22Rv1 (cell line): ENCODE measurements around the gene DDA1.

ENCODE experiments used
- H3K27ac ChIP-seq: fragments of 450-650 bp; 2 replicates; pipeline ENCODE4 v1.5.1; 2017
- ZFX ChIP-seq: fragments of 450-650 bp; IDR thresholded peaks from 2 replicates; pipeline ENCODE4 v1.6.1; 2017; ENCODE audit warnings: antibody characterized with exemption, borderline replicate concordance
- TF ChIP-seq, protein P1 (sequence below): fragments of 450-650 bp; IDR thresholded peaks from 2 replicates; pipeline ENCODE4 v1.5.1; 2017; ENCODE audit warnings: mild to moderate bottlenecking

Gene DDA1

GRCh38 chr19:17339088-17339741 lies 29.9 kb downstream of the DDA1 start:
- H3K27ac ChIP-seq = peak overlapping the region; percentile 99
- TF ChIP-seq, protein P1, sequence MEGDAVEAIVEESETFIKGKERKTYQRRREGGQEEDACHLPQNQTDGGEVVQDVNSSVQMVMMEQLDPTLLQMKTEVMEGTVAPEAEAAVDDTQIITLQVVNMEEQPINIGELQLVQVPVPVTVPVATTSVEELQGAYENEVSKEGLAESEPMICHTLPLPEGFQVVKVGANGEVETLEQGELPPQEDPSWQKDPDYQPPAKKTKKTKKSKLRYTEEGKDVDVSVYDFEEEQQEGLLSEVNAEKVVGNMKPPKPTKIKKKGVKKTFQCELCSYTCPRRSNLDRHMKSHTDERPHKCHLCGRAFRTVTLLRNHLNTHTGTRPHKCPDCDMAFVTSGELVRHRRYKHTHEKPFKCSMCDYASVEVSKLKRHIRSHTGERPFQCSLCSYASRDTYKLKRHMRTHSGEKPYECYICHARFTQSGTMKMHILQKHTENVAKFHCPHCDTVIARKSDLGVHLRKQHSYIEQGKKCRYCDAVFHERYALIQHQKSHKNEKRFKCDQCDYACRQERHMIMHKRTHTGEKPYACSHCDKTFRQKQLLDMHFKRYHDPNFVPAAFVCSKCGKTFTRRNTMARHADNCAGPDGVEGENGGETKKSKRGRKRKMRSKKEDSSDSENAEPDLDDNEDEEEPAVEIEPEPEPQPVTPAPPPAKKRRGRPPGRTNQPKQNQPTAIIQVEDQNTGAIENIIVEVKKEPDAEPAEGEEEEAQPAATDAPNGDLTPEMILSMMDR = no peak
- no peak for TF ChIP-seq ZFX

- peak overlapping the region; percentile 99 for H3K27ac ChIP-seq
- TF ChIP-seq, protein P1 = peak; percentile 73
- no peak for TF ChIP-seq ZFX
Measured at GRCh38 chr19:17340302-17340870, 31.0 kb downstream of the DDA1 start.

DNA sequence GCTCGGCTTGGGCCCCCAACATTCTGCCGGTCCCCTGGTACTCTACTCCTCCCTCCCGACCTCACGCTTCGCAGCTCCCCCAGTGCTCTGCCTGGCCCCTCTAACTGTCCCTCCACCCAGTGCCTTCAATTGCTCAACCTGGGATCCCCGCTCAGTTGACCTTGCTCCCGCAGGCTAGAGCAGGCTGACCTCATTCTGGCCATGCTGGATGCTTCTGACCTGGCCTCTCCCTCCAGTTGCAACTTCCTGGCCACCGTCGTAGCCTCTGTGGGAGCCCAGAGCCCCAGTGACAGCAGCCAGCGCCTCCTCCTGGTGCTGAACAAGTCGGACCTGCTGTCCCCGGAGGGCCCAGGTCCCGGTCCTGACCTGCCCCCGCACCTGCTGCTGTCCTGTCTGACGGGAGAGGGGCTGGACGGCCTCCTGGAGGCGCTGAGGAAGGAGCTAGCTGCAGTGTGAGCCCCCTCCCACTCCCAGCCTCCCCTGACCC lies 31.6 kb downstream of the DDA1 start:
- no peak for TF ChIP-seq ZFX
- TF ChIP-seq, protein P1 = no peak
- H3K27ac ChIP-seq = peak overlapping the region; percentile 99

- peak overlapping the region; percentile 4; the same call in 1 of the 2 replicates for H3K27ac ChIP-seq
- TF ChIP-seq ZFX = no peak
- TF ChIP-seq, protein P1 = no peak
Measured at GRCh38 chr19:17341386-17341785, 32.0 kb downstream of the DDA1 start.

DNA sequence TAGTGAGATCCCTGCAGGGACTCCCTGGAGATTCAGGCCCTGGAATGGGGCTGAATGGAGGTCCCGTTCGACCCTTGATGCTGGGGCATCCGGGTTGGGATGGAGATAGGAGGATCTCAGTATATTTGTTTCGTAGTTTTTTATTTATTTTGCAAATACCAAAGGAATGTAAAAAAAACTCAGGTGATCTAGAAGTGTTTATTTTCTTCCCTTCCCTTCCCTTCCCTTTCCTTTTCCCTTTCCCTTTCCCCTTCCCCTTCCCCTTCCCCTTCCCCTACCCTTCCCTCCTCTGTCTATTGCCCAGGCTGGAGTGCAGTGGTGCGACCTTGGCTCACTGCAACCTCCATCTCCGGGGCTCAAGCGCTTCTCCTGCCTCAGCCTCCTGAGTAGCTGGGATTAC lies 32.5 kb downstream of the DDA1 start:
- H3K27ac ChIP-seq = peak overlapping the region; percentile 4; the same call in 1 of the 2 replicates
- TF ChIP-seq ZFX = no peak
- TF ChIP-seq, protein P1 = no peak

- no peak overlapping the region for H3K27ac ChIP-seq
- no peak for TF ChIP-seq ZFX
- TF ChIP-seq, protein P1 = peak; percentile 94
Measured at GRCh38 chr19:17346109-17346671, 36.8 kb downstream of the DDA1 start.

DNA sequence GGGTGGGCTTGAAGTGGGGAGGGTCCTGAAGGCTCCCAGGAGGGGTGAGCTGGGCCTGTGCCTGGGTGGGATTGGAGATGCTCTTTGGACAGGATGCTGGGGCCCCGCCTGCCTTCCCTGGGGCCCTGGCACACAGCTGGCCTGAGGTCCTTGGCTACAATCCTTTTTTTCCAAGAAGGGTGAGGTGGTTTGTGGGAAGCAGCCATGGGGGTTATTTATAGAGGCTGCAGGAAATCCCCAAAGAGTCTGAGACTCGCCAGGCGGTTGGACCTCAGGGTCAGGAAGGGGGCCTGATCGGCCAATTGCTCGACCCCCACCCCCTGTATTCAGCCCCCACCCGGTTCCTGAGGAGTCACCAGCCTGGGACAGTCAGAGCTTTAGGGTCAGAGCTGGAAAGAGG lies 38.0 kb downstream of the DDA1 start:
- no peak overlapping the region for H3K27ac ChIP-seq
- TF ChIP-seq, protein P1 = no peak
- TF ChIP-seq ZFX = no peak
